HPDE6-E6E7 (cell line): Measurements from ENCODE around the gene SLC35F1.

Source experiments
- DNase-seq: peaks from one replicate; pipeline ENCODE4 v3.0.0; 2011; ENCODE audit warnings: missing footprints; ENCODE audit errors: extremely low spot score

SLC35F1 gene

GRCh38 chr6:118277631-118278030 is 370.6 kb downstream of the SLC35F1 start:
- DNase-seq: no peak

DNA sequence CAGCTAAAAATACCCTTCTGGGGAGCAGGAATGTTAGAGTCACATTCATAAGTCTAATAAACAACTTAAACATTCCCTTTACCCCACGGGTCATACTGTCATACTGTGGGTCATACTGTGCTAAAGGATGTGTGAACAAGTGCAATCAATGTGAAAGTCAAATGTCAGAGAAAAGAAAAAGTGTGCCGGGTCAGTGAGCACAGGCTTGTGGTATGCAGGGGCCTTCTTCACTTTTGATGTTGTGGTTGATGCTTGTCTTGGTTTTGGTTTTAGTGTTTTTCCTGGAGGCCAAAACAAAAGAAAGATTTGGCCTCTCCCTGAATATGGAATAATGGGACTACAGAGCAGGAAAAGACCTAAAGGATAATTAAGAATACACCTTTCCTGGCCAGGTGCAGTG is 373.1 kb downstream of the SLC35F1 start:
- DNase-seq: no peak

- DNase-seq: no peak
These were observed 374.2 kb downstream of the SLC35F1 start for GRCh38 chr6:118281291-118281690.

DNA sequence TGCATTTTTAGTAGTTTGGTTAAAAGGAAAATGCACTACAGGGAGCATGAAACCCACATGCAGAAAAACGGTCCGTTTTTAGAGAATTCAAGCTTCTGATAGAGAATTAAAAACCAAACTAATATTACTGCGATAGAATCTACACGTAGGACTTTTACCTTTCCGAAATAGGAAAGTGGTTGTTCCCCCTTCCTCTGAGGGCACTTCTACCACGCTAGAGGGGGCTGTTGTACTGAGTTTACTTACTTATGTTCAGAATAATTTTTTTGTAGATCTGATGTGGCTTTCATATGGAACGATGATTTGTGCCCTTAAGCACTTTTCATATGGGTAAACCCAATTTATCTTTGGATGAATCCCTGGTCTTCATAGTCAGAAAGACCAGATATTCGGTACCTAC is 376.7 kb downstream of the SLC35F1 start:
- peak; percentile 10 for DNase-seq

GRCh38 chr6:118284736-118285360 is 377.8 kb downstream of the SLC35F1 start:
- no peak for DNase-seq

DNA sequence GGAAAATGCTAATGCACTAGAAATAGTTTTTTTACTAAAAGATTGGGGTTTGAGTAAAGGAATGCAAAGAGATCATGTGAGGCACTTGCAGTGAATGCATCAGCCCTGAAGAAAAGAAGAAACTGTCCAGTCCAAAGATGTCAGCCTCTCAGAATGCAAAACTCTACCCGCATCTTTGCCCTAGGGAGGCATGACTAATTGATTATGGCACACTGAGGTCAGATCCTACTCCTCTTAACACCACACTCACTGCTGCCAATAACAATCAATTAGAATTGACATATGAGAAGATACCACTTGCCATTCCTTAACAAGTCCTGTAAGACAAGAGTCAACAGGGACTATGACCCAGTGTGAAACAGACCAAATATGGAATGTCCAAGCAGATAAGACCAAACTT is 378.7 kb downstream of the SLC35F1 start:
- no peak for DNase-seq

- DNase-seq: no peak
These were observed 381.5 kb downstream of the SLC35F1 start for GRCh38 chr6:118288355-118289124.

- DNase-seq: no peak
These were observed 385.5 kb downstream of the SLC35F1 start for GRCh38 chr6:118292558-118292957.

DNA sequence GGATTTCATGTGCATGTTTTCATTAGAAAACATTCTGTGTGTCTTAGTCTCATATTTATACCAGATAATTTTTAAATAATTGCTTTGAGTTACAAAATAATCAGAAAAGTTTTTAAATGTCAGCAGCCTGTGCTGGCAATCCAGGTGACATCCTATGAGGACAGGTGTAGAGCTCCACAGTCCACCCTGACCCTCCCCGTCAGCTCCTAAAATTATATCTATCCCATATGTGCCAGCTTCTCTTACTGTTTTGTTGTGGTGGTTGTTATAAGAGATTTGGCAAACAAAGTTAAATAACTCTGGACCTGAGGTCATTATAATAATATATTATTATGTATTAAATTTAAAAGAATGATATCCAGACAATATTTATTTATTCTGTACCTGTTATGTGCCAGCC is 387.8 kb downstream of the SLC35F1 start:
- DNase-seq: no peak

GRCh38 chr6:118295336-118295735 is 388.3 kb downstream of the SLC35F1 start:
- no peak for DNase-seq

- DNase-seq: no peak
These were observed 389.3 kb downstream of the SLC35F1 start for GRCh38 chr6:118296129-118296901.

GRCh38 chr6:118297821-118298220 is 390.8 kb downstream of the SLC35F1 start:
- DNase-seq: no peak

DNA sequence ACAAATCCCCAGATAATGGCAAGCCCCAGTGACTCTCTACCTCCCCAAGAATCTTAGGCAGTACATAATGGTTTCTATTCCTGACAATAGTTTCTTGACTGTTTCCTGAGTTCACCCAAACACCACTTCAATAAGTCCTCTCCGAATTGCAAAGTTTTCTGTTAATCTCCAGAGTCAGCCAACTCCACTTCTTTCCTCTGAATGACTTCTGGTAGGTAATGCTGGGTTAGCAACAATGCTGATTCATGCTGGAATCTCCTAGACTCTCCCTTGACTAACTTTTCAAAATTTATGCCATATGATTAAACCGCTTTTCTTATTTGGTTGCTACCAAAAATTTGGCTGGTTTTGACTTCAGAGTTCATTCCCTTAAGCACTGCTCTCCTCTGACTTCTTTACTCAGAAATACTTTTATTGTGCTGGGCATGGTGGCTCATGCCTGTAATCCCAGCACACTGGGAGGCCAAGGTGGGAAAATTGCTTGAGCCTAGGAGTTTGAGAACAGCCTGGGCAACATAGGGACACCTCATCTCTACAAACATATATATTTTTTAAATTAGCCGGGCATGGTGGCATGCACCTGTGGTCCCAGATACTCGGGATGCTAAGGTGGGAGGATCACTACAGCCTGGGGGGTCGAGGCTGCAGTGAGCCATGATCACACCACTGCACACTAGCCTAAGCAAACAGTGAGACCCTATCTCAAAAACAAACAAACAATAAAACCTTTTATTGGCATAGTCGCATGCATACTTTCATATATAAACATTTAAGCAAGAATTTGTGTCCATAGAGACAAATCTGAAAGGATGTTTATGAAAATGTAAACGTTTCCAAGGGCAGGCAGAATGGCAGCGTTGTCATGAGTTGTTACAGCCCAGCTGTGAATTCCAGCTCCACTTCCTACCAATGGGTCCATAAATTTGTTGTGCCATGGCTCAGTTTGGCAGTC is 391.7 kb downstream of the SLC35F1 start:
- DNase-seq: no peak

GRCh38 chr6:118299457-118299856 is 392.4 kb downstream of the SLC35F1 start:
- no peak for DNase-seq

GRCh38 chr6:118304321-118304720 is 397.3 kb downstream of the SLC35F1 start:
- DNase-seq: no peak

DNA sequence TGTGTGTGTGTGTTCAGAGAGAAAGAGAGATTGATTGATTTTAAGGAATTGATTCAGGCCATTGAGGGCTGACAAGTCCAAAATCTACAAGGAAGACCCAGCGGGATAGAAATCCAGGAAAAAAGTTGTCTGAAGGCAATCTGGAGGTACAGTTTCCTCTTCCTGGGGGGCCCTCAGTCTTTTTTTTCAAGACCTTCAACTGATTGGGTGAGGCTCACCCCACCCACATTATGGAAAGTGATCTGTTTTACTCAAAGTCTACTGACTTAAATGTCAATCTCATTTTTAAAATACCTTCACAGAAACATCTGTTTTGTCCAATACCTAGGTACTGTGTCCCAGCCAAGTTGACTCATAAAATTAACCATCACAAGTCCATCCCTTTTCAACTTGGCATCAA is 398.0 kb downstream of the SLC35F1 start:
- DNase-seq: no peak

- DNase-seq: no peak
These were observed 399.6 kb downstream of the SLC35F1 start for GRCh38 chr6:118306392-118307238.

DNA sequence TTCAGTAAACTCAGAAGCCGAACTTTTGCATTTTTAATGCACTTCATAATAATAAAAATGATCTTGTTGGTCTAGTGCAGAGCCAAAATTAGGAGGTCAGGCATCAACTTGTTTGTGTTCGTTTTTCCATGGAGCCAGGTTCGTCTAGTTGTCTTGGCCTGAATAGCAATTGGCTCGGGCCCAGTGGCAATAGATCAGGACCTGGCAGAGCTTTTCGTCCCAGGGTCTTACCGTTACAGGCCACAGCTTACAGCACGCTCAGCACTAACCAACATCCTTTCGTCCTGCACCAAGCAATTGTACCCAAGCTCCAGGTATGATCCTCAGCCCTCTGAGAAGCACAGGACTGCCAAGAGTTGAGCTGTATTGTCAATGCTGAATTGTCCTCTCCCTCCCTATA is 400.5 kb downstream of the SLC35F1 start:
- no peak for DNase-seq

DNA sequence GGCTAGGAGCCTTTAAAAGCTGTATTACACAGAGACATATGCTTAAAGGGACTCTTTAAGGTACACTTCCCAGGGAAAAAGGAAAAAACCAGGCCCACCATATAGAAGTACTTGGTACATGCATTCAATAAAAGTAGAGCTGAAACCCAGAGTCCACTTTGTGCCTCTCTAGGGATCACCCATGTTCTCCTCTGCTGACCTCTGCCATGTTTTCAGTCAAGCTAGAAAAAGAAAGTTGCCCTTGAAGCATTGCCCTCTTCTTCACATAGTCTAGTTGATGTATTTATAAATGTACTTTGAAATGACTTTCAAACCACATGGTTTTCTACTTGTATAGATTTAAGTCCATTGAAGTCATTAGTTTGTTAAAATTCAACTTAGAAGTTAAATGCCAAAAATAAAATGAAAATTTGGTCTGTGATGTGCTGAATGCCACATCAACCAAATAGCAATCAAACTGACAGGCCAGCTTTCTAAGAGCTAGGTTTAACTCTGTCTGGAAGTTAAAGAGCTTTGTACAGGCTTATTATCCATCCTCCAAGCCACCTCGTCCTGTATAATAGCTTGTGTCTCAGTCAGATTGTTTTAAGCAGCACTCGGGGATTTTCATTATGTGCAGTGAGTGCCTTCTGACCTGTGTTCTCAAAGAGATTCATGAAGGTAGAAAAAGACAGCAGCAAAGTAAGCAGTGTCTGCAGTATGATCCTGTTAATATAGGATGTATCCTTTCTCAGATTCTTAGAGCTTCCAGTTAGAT is 402.5 kb downstream of the SLC35F1 start:
- no peak for DNase-seq

- no peak for DNase-seq
These were observed 406.1 kb downstream of the SLC35F1 start for GRCh38 chr6:118313208-118313607.
